H9 (cell line): ENCODE results near the gene DHPS. TPM values are rescaled to one million over a fixed set of nuclear protein-coding genes. Genes with fewer than 3 reads are reported as not detected.

Experiments used
- DNase-seq: peaks from one replicate; pipeline ENCODE4 v3.0.0-alpha.2; 2017
- H2AFZ ChIP-seq: one replicate; pipeline ENCODE4 v1.6.1; 2013; ENCODE audit warnings: mild to moderate bottlenecking, low read length, control low read depth, moderate library complexity
- H2AK5ac ChIP-seq: 2 replicates; pipeline ENCODE4 v1.6.1; 2013; ENCODE audit warnings: low read length, control low read depth, mixed read lengths; ENCODE audit not compliant: insufficient read length
- H2BK120ac ChIP-seq: one replicate; pipeline ENCODE4 v1.6.1; 2013; ENCODE audit warnings: low read depth, mild to moderate bottlenecking, low read length, control low read depth, inconsistent platforms; ENCODE audit not compliant: poor library complexity, severe bottlenecking
- H2BK12ac ChIP-seq: 2 replicates; pipeline ENCODE4 v1.6.1; 2013; ENCODE audit warnings: low read length, control low read depth, mixed read lengths, low read depth; ENCODE audit not compliant: insufficient read length
- H2BK15ac ChIP-seq: 2 replicates; pipeline ENCODE4 v1.6.1; 2013; ENCODE audit warnings: low read depth, low read length, control low read depth
- H2BK20ac ChIP-seq: one replicate; pipeline ENCODE4 v1.6.1; 2013; ENCODE audit warnings: low read depth, mild to moderate bottlenecking, low read length, control low read depth, inconsistent platforms; ENCODE audit not compliant: poor library complexity, severe bottlenecking
- H2BK5ac ChIP-seq: 2 replicates; pipeline ENCODE4 v1.6.1; 2013; ENCODE audit warnings: low read length, control low read depth, mixed read lengths; ENCODE audit not compliant: insufficient read length
- H3K14ac ChIP-seq: 2 replicates; pipeline ENCODE4 v1.6.1; 2013; ENCODE audit warnings: low read length, control low read depth; ENCODE audit not compliant: insufficient read depth
- H3K18ac ChIP-seq: 2 replicates; pipeline ENCODE4 v1.6.1; 2013; ENCODE audit warnings: low read depth, mild to moderate bottlenecking, mixed read lengths, low read length, control low read depth; ENCODE audit not compliant: insufficient read length
- H3K23ac ChIP-seq: 2 replicates; pipeline ENCODE4 v1.6.1; 2013; ENCODE audit warnings: low read length, control low read depth, mixed read lengths, low read depth; ENCODE audit not compliant: insufficient read length
- H3K23me2 ChIP-seq: 2 replicates; pipeline ENCODE4 v1.6.1; 2013; ENCODE audit warnings: low read depth, mild to moderate bottlenecking, mixed read lengths, low read length, control low read depth; ENCODE audit not compliant: insufficient read length, poor library complexity, severe bottlenecking
- H3K27ac ChIP-seq: 2 replicates; pipeline ENCODE4 v1.5.1; 2013; ENCODE audit warnings: low read length, control low read depth, mixed read lengths, low read depth; ENCODE audit not compliant: insufficient read length
- H3K27me3 ChIP-seq: 2 replicates; pipeline ENCODE4 v1.6.1; 2013; ENCODE audit warnings: low read length, control low read depth, inconsistent platforms; ENCODE audit not compliant: insufficient read depth
- H3K4ac ChIP-seq: 2 replicates; pipeline ENCODE4 v1.6.1; 2013; ENCODE audit warnings: low read depth, mild to moderate bottlenecking, control low read depth, inconsistent platforms, low read length, moderate library complexity
- H3K4me1 ChIP-seq: 2 replicates; pipeline ENCODE4 v1.6.1; 2013; ENCODE audit warnings: low read length, control low read depth, inconsistent platforms; ENCODE audit not compliant: insufficient read depth
- H3K4me2 ChIP-seq: 2 replicates; pipeline ENCODE4 v1.6.1; 2013; ENCODE audit warnings: low read length, control low read depth, mixed read lengths; ENCODE audit not compliant: insufficient read length, insufficient read depth
- H3K56ac ChIP-seq: 2 replicates; pipeline ENCODE4 v1.6.1; 2013; ENCODE audit warnings: low read depth, mild to moderate bottlenecking, mixed read lengths, low read length, control low read depth; ENCODE audit not compliant: insufficient read length
- H3K79me1 ChIP-seq: 2 replicates; pipeline ENCODE4 v1.6.1; 2013; ENCODE audit warnings: low read depth, mild to moderate bottlenecking, moderate library complexity, low read length, control low read depth, inconsistent platforms; ENCODE audit not compliant: insufficient read depth, poor library complexity, severe bottlenecking
- H3K79me2 ChIP-seq: 2 replicates; pipeline ENCODE4 v1.6.1; 2013; ENCODE audit warnings: low read length, control low read depth, inconsistent platforms; ENCODE audit not compliant: insufficient read depth
- H3K9ac ChIP-seq: 2 replicates; pipeline ENCODE4 v1.6.1; 2013; ENCODE audit warnings: low read length, control low read depth, mixed read lengths; ENCODE audit not compliant: insufficient read length; ENCODE audit errors: extremely low read depth
- H3K9me3 ChIP-seq: one replicate; pipeline ENCODE4 v1.6.1; 2013; ENCODE audit warnings: low read depth, low read length, inconsistent platforms; ENCODE audit not compliant: control insufficient read depth
- H3T11ph ChIP-seq: one replicate; pipeline ENCODE4 v1.6.1; 2013; ENCODE audit warnings: mild to moderate bottlenecking, low read length, control low read depth, inconsistent platforms
- H4K20me1 ChIP-seq: one replicate; pipeline ENCODE4 v1.6.1; 2013; ENCODE audit not compliant: control insufficient read depth, insufficient read length, insufficient read depth
- H4K5ac ChIP-seq: 2 replicates; pipeline ENCODE4 v1.6.1; 2013; ENCODE audit warnings: low read depth, mild to moderate bottlenecking, mixed read lengths, low read length, control low read depth; ENCODE audit not compliant: insufficient read length
- H4K8ac ChIP-seq: replicated peaks from 2 replicates; pipeline ENCODE4 v1.6.1; 2013; ENCODE audit warnings: low read length, control low read depth, mixed read lengths, low read depth; ENCODE audit not compliant: insufficient read length
- H4K91ac ChIP-seq: 2 replicates; pipeline ENCODE4 v1.6.1; 2013; ENCODE audit warnings: low read depth, mild to moderate bottlenecking, moderate library complexity, mixed read lengths, low read length, control low read depth; ENCODE audit not compliant: insufficient read length
- H3K27ac Mint-ChIP-seq, 3 experiments: 2 replicates in 2 of 3; 3 replicates in 1 of 3; pipeline ENCODE4 v1.8.0; 2020 to 2021; ENCODE audit warnings: mixed read lengths in 3 of 3, mild to moderate bottlenecking in 1 of 3, moderate library complexity in 1 of 3
- H3K27me3 Mint-ChIP-seq: 2 replicates; pipeline ENCODE4 v1.8.0; 2021; ENCODE audit warnings: low read depth, mild to moderate bottlenecking, moderate library complexity, mixed read lengths
- H3K36me3 Mint-ChIP-seq, 3 experiments: 2 replicates in 2 of 3; 3 replicates in 1 of 3; pipeline ENCODE4 v1.8.0; 2020 to 2021; ENCODE audit warnings: low read depth in 3 of 3, mixed read lengths in 3 of 3; ENCODE audit not compliant: insufficient read depth in 1 of 3
- H3K4me1 Mint-ChIP-seq, 2 experiments: 2 replicates each; pipeline ENCODE4 v1.8.0; 2020; ENCODE audit warnings: mixed read lengths in 2 of 2
- H3K4me3 Mint-ChIP-seq, 2 experiments: 2 replicates in 1 of 2; 3 replicates in 1 of 2; pipeline ENCODE4 v1.8.0; 2020 to 2021; ENCODE audit warnings: mild to moderate bottlenecking in 2 of 2, mixed read lengths in 2 of 2, moderate library complexity in 1 of 2
- H3K9me3 Mint-ChIP-seq, 2 experiments: 2 replicates in 1 of 2; 3 replicates in 1 of 2; pipeline ENCODE4 v1.8.0; 2020; ENCODE audit warnings: mild to moderate bottlenecking in 2 of 2, mixed read lengths in 2 of 2, moderate library complexity in 1 of 2
- CTCF ChIP-seq: fragments of 200-600 bp; sonication (generic); conservative IDR thresholded peaks from 3 replicates; pipeline ENCODE4 v1.8.0; 2021; ENCODE audit warnings: antibody characterized with exemption, mild to moderate bottlenecking
- WGBS: extraction: QIAGEN DNeasy Blood & Tissue Kit; methylation state at CpG from one replicate; pipeline ENCODE4 v1.1.7; 2013; ENCODE audit warnings: missing lambda C conversion rate, low lambda C conversion rate, mixed read lengths; ENCODE audit not compliant: insufficient read length; ENCODE audit errors: extremely low coverage; 5-methylcytosine and 5-hydroxymethylcytosine counted together
- total RNA-seq: library from RNA; stranded (reverse); gene quantifications from 2 replicates; pipeline ENCODE4 v1.2.1, GENCODE V29; 2021

The DHPS gene
- total RNA-seq, 1 experiment from 2014 or later = 94.9 TPM

- Histone ChIP-seq H3K23ac (no peak overlapping the region), H3K27me3 (no peaks in the 10 kb centered on the region), H3K79me1 (no peaks in the 10 kb centered on the region), H3K18ac (no peak overlapping the region), H3K9ac (no peak overlapping the region), H3K14ac (no peak overlapping the region), H2BK15ac (no peak overlapping the region), H2BK12ac (no peak overlapping the region), H2BK120ac (no peak overlapping the region), H3T11ph (no peak overlapping the region), H3K23me2 (no peaks in the 10 kb centered on the region), H3K4me1 (no peaks in the 10 kb centered on the region), H3K27ac (no peak overlapping the region), H3K4ac (no peak overlapping the region), H2BK20ac (no peak overlapping the region), H2AFZ (no peak overlapping the region), H3K79me2 (no peaks in the 10 kb centered on the region), H4K8ac (no peak overlapping the region), H4K20me1 (no peaks in the 10 kb centered on the region), H3K56ac (no peak overlapping the region), H2AK5ac (no peak overlapping the region), H4K5ac (no peak overlapping the region), H3K9me3 (no peaks in the 10 kb centered on the region), H3K4me2 (no peak overlapping the region), H2BK5ac (no peak overlapping the region), H4K91ac (no peak overlapping the region)
- DNase-seq = no peak
- no CpG with 5 or more reads among the region's 12 CpGs for WGBS
- TF ChIP-seq CTCF = no peak
- no peaks in the 10 kb centered on the region for H3K4me1 Mint-ChIP-seq
- no peak overlapping the region for H3K27ac Mint-ChIP-seq
- no peaks in the 10 kb centered on the region; the same call in 1 of the 2 replicates for H3K27me3 Mint-ChIP-seq
- no peak overlapping the region for H3K4me3 Mint-ChIP-seq
- no peaks in the 10 kb centered on the region for H3K9me3 Mint-ChIP-seq
- H3K36me3 Mint-ChIP-seq = no peaks in the 10 kb centered on the region; a peak in 1 of 7 replicates
Measured at GRCh38 chr19:12689012-12689411, 7.3 kb upstream of the DHPS start.
